Measurements from ENCODE around the gene TGIF2. TPM values are rescaled to one million over a fixed set of nuclear protein-coding genes. Genes with fewer than 3 reads are reported as not detected.
A peak's percentile ranks its signal among the peaks of the same experiment; 100 is the strongest.

Gene TGIF2
- total and polyA plus RNA-seq, 2 of the 13 experiments (the other 11 are each of a cell fraction or from before 2014, with no cell fraction given), result 41.3 to 53.9 TPM

- TF ChIP-seq TRAFD1 (CRISPR knock-in tag; IDR thresholded peaks at IDR 0.05; ENCODE audit: borderline replicate concordance) (no peak), NR2F6 (IDR thresholded peaks at IDR 0.05) (peak; percentile 37; the same call in 1 of the 2 replicates), NR2F6 (CRISPR knock-in tag; IDR thresholded peaks at IDR 0.05) (peak; percentile 81; the same call in 1 of the 2 replicates), GATAD2A (CRISPR knock-in tag; IDR thresholded peaks at IDR 0.05) (peak; percentile 89), RARA (CRISPR knock-in tag; IDR thresholded peaks at IDR 0.05) (peak; percentile 85), HDAC2 (CRISPR knock-in tag; IDR thresholded peaks at IDR 0.05) (peak; percentile 79; the same call in 1 of the 2 replicates), TP53 (CRISPR knock-in tag; conservative IDR thresholded peaks at IDR 0.05) (no peak), ZNF337 (CRISPR knock-in tag; IDR thresholded peaks at IDR 0.05; ENCODE audit: borderline replicate concordance, low read depth) (no peak), HNRNPH1 (optimal IDR thresholded peaks at IDR 0.05; ENCODE audit: low read depth, low read length) (no peak), SIN3A (IDR thresholded peaks at IDR 0.05; ENCODE audit: borderline replicate concordance, low read depth, low read length) (peak; percentile 69; the same call in 1 of the 2 replicates), TCF7 (IDR thresholded peaks at IDR 0.05; ENCODE audit: low read depth) (no peak), ELF1 (CRISPR knock-in tag; IDR thresholded peaks at IDR 0.05) (peak; percentile 50), HNRNPUL1 (IDR thresholded peaks at IDR 0.05; ENCODE audit: low read depth, low read length) (no peak), SSRP1 (CRISPR knock-in tag; IDR thresholded peaks at IDR 0.05) (peak; percentile 96), ZNF138 (CRISPR knock-in tag; IDR thresholded peaks at IDR 0.05; ENCODE audit: low read depth) (peak; percentile 63; the same call in 1 of the 2 replicates), HNF4A (CRISPR knock-in tag; IDR thresholded peaks at IDR 0.05) (peak; percentile 92), NBN (conservative IDR thresholded peaks at IDR 0.05) (no peak), NONO (IDR thresholded peaks at IDR 0.05) (no peak), NONO (CRISPR knock-in tag; conservative IDR thresholded peaks at IDR 0.05) (no peak), XBP1 (CRISPR knock-in tag; IDR thresholded peaks at IDR 0.05) (no peak), ZNF713 (CRISPR knock-in tag; IDR thresholded peaks at IDR 0.05) (0 out of 2 replicates have a peak, but pooled peaks have one; percentile 37)
- TF ChIP-seq, protein P1, sequence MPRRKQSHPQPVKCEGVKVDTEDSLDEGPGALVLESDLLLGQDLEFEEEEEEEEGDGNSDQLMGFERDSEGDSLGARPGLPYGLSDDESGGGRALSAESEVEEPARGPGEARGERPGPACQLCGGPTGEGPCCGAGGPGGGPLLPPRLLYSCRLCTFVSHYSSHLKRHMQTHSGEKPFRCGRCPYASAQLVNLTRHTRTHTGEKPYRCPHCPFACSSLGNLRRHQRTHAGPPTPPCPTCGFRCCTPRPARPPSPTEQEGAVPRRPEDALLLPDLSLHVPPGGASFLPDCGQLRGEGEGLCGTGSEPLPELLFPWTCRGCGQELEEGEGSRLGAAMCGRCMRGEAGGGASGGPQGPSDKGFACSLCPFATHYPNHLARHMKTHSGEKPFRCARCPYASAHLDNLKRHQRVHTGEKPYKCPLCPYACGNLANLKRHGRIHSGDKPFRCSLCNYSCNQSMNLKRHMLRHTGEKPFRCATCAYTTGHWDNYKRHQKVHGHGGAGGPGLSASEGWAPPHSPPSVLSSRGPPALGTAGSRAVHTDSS (CRISPR knock-in tag; conservative IDR thresholded peaks at IDR 0.05), result no peak
- TF ChIP-seq, protein P2, sequence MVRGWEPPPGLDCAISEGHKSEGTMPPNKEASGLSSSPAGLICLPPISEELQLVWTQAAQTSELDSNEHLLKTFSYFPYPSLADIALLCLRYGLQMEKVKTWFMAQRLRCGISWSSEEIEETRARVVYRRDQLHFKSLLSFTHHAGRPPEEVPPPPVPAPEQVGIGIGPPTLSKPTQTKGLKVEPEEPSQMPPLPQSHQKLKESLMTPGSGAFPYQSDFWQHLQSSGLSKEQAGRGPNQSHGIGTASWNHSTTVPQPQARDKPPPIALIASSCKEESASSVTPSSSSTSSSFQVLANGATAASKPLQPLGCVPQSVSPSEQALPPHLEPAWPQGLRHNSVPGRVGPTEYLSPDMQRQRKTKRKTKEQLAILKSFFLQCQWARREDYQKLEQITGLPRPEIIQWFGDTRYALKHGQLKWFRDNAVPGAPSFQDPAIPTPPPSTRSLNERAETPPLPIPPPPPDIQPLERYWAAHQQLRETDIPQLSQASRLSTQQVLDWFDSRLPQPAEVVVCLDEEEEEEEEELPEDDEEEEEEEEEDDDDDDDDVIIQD (CRISPR knock-in tag; IDR thresholded peaks at IDR 0.05; ENCODE audit: low read depth), result 0 out of 2 replicates have a peak, but pooled peaks have one; percentile 30
- TF ChIP-seq, protein P3, sequence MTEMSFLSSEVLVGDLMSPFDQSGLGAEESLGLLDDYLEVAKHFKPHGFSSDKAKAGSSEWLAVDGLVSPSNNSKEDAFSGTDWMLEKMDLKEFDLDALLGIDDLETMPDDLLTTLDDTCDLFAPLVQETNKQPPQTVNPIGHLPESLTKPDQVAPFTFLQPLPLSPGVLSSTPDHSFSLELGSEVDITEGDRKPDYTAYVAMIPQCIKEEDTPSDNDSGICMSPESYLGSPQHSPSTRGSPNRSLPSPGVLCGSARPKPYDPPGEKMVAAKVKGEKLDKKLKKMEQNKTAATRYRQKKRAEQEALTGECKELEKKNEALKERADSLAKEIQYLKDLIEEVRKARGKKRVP (CRISPR knock-in tag; IDR thresholded peaks at IDR 0.05), result no peak
- TF ChIP-seq, protein P4, sequence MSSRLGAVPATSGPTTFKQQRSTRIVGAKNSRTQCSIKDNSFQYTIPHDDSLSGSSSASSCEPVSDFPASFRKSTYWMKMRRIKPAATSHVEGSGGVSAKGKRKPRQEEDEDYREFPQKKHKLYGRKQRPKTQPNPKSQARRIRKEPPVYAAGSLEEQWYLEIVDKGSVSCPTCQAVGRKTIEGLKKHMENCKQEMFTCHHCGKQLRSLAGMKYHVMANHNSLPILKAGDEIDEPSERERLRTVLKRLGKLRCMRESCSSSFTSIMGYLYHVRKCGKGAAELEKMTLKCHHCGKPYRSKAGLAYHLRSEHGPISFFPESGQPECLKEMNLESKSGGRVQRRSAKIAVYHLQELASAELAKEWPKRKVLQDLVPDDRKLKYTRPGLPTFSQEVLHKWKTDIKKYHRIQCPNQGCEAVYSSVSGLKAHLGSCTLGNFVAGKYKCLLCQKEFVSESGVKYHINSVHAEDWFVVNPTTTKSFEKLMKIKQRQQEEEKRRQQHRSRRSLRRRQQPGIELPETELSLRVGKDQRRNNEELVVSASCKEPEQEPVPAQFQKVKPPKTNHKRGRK (CRISPR knock-in tag; IDR thresholded peaks at IDR 0.05), result 0 out of 2 replicates have a peak, but pooled peaks have one; percentile 21
Measured at GRCh38 chr20:36607586-36608387, 34.4 kb downstream of the TGIF2 start (continued).
